GM12878 (cell line): Measurements from ENCODE around the gene COL24A1. TPM values are rescaled to one million over a fixed set of nuclear protein-coding genes. Genes with fewer than 3 reads are reported as not detected.

ENCODE experiments used
- ATAC-seq: fragments of 200-7000 bp; cut with Tn5 transposase; 3 replicates; pipeline ENCODE4 v1.9.1; 2020; ENCODE audit warnings: mild to moderate bottlenecking, moderate library complexity
- BruUV-seq: library from RNA; stranded (reverse); fragments of 400-500 nt; replicated peaks from 2 replicates; lab custom pipeline; 2021; lab: Mats Ljungman, UMichigan
- CTCF ChIA-PET: fragments of 300-600 bp; sonication (Branson Sonifier 250); formaldehyde crosslinking; extraction: SDS; loops from one replicate; lab custom pipeline; 2021; ENCODE audit warnings: inconsistent platforms; lab: Yijun Ruan, JAX
- POLR2A ChIA-PET: fragments of 350-600 bp; formaldehyde crosslinking; extraction: SDS; loops from one replicate; lab custom pipeline; 2021; ENCODE audit warnings: inconsistent platforms; lab: Charles Lee
- RAD21 ChIA-PET: fragments of 300-600 bp; sonication (Branson Sonifier 250); formaldehyde crosslinking; loops from one replicate; lab custom pipeline; 2023; ENCODE audit warnings: antibody characterized with exemption; ENCODE audit not compliant: unreplicated experiment; lab: Charles Lee
- SMC1A ChIA-PET: fragments of 300-600 bp; sonication (Branson Sonifier 250); formaldehyde crosslinking; loops from one replicate; lab custom pipeline; 2023; ENCODE audit not compliant: unreplicated experiment, uncharacterized antibody; lab: Charles Lee
- DNase-seq: peaks from one replicate; pipeline ENCODE4 v3.0.0-alpha.2; 2011; ENCODE audit warnings: low read depth, low spot score
- FAIRE-seq: peaks from 3 replicates; lab custom pipeline; 2011; peaks lifted over from hg19 to GRCh38; lab: Jason Lieb, UNC
- H2AFZ ChIP-seq: 2 replicates; pipeline ENCODE4 v1.6.0; 2011; ENCODE audit warnings: low read depth, low read length, control low read depth; ENCODE audit not compliant: control insufficient read depth
- H3K27ac ChIP-seq: 2 replicates; pipeline ENCODE4 v1.5.1; 2011; ENCODE audit warnings: control low read depth; ENCODE audit not compliant: control insufficient read depth, insufficient read depth
- H3K27me3 ChIP-seq, 2 experiments: replicated peaks in 1 of 2; 2 replicates each; pipeline versions ENCODE4 v1.6.0 to v1.6.1; 2011; ENCODE audit warnings: low read length in 1 of 2; ENCODE audit not compliant: control insufficient read depth in 2 of 2, insufficient read depth in 2 of 2
- H3K36me3 ChIP-seq, 2 experiments: 2 replicates each; pipeline ENCODE4 v1.5.1; 2011; ENCODE audit warnings: low read length in 1 of 2; ENCODE audit not compliant: control insufficient read depth in 2 of 2, insufficient read depth in 2 of 2
- H3K4me1 ChIP-seq: 2 replicates; pipeline ENCODE4 v1.6.1; 2011; ENCODE audit warnings: mild to moderate bottlenecking, low read length, moderate library complexity, mixed read lengths; ENCODE audit not compliant: control insufficient read depth, insufficient read depth
- H3K4me2 ChIP-seq: 2 replicates; pipeline ENCODE4 v1.6.0; 2011; ENCODE audit warnings: control low read depth; ENCODE audit not compliant: control insufficient read depth, insufficient read depth
- H3K4me3 ChIP-seq: fragments of 200-600 bp; sonication (generic); 2 replicates; pipeline ENCODE4 v1.5.1; 2016
- H3K79me2 ChIP-seq: 2 replicates; pipeline ENCODE4 v1.6.0; 2011; ENCODE audit warnings: low read length; ENCODE audit not compliant: control insufficient read depth, insufficient read depth
- H3K9ac ChIP-seq: 2 replicates; pipeline ENCODE4 v1.8.0; 2011; ENCODE audit warnings: low read length, control low read depth, mixed read lengths; ENCODE audit not compliant: control insufficient read depth, insufficient read depth
- H3K9me3 ChIP-seq: replicated peaks from 3 replicates; pipeline ENCODE4 v1.5.1; 2011; ENCODE audit warnings: mild to moderate bottlenecking, low read length; ENCODE audit not compliant: control insufficient read depth, insufficient read depth
- H4K20me1 ChIP-seq: 2 replicates; pipeline ENCODE4 v1.6.0; 2011; ENCODE audit not compliant: control insufficient read depth, insufficient read depth
- ASH2L ChIP-seq: fragments of 300-600, 200-600 bp; sonication (generic); IDR thresholded peaks from 2 replicates; pipeline ENCODE4 v1.6.1; 2017; ENCODE audit warnings: low read depth, mild to moderate bottlenecking, borderline replicate concordance
- CBFB ChIP-seq: IDR thresholded peaks from 2 replicates; pipeline ENCODE4 v1.6.1; 2016; ENCODE audit warnings: antibody characterized with exemption, low read depth
- CHD2 ChIP-seq: IDR thresholded peaks from 2 replicates; pipeline ENCODE4 v1.6.1; 2011; ENCODE audit warnings: low read depth, low read length, improper control_type of control experiment, borderline replicate concordance
- CREM ChIP-seq: IDR thresholded peaks from 2 replicates; pipeline ENCODE4 v1.6.1; 2014; ENCODE audit warnings: antibody characterized with exemption, low read depth
- DPF2 ChIP-seq: fragments of 450-650 bp; IDR thresholded peaks from 2 replicates; pipeline ENCODE4 v1.6.1; 2017; ENCODE audit warnings: mild to moderate bottlenecking
- E4F1 ChIP-seq: fragments of 450-650 bp; IDR thresholded peaks from 2 replicates; pipeline ENCODE4 v1.6.1; 2018; ENCODE audit warnings: borderline replicate concordance, mild to moderate bottlenecking; ENCODE audit not compliant: partially characterized antibody
- EED ChIP-seq: sonication (generic); IDR thresholded peaks from 2 replicates; pipeline ENCODE4 v1.6.1; 2016; ENCODE audit warnings: antibody characterized with exemption, low read depth
- ETV6 ChIP-seq, 2 experiments: fragments of 450-650 bp in 1 of 2; IDR thresholded peaks in 1 of 2; conservative IDR thresholded peaks in 1 of 2; 2 replicates each; pipeline ENCODE4 v1.6.1; 2014; ENCODE audit warnings: antibody characterized with exemption in 1 of 2, borderline replicate concordance in 1 of 2, low read depth in 1 of 2, mild to moderate bottlenecking in 1 of 2, moderate library complexity in 1 of 2
- NFIC ChIP-seq: IDR thresholded peaks from 2 replicates; pipeline ENCODE4 v1.6.1; 2012; ENCODE audit warnings: low read depth, mild to moderate bottlenecking, inconsistent platforms, low read length, moderate library complexity
- NRF1 ChIP-seq: conservative IDR thresholded peaks from 2 replicates; pipeline ENCODE4 v1.6.1; 2011; ENCODE audit warnings: mild to moderate bottlenecking, low read depth, low read length, improper control_type of control experiment
- PML ChIP-seq: IDR thresholded peaks from 2 replicates; pipeline ENCODE4 v1.6.1; 2012; ENCODE audit warnings: low read length, inconsistent platforms
- POLR2AphosphoS5 ChIP-seq: IDR thresholded peaks from 2 replicates; pipeline ENCODE4 v1.6.1; 2011; ENCODE audit warnings: mild to moderate bottlenecking, low read length, inconsistent platforms
- RB1 ChIP-seq: fragments of 450-650 bp; formaldehyde crosslinking; IDR thresholded peaks from 2 replicates; pipeline ENCODE4 v1.6.1; 2017; ENCODE audit warnings: mild to moderate bottlenecking, borderline replicate concordance
- WGBS: methylation state at CpG from one replicate; pipeline ENCODE4 v1.1.6; 2016; ENCODE audit warnings: low lambda C conversion rate; ENCODE audit not compliant: insufficient replicate concordance, insufficient coverage; ENCODE audit errors: missing lambda C conversion rate; 5-methylcytosine and 5-hydroxymethylcytosine counted together
- in situ Hi-C: fragments of 300-500 bp; cut with MboI; formaldehyde crosslinking; loops from 9 replicates; pipeline ENCODE4 v1.14.3; 2018; ENCODE audit warnings: mixed read lengths
- intact Hi-C: fragments of 100-400 bp; cut with micrococcal nuclease; formaldehyde crosslinking; loops from one replicate; pipeline ENCODE4 v1.14.2; 2022; ENCODE audit not compliant: unreplicated experiment
- polyA plus RNA-seq, 11 experiments: library from polyadenylated mRNA; depleted of rRNA in 4 of 11; unstranded in 6 of 11; stranded (reverse) in 5 of 11; fragments of >200 nt; fragmentation: Nextera tagmentation in 4 of 11; fragmentation: Illumina TruSeq in 1 of 11; extraction: Ambion mirVana in 4 of 11; extraction: Trizol in 1 of 11; gene quantifications; 1 replicate in 1 of 11; 2 replicates in 10 of 11; pipeline versions ENCODE4 v1.2.1 to v1.2.3, GENCODE V29; 2011 to 2016; ENCODE audit warnings: inconsistent platforms in 2 of 11, missing spikeins in 2 of 11, low read depth in 1 of 11
- total RNA-seq, 4 experiments: library from RNA; depleted of rRNA in 3 of 4; stranded (reverse); fragments of >200 nt in 3 of 4; fragmentation: Illumina TruSeq in 1 of 4; extraction: Trizol in 1 of 4; gene quantifications; 2 replicates each; pipeline versions ENCODE4 v1.2.1 to v1.2.3, GENCODE V29; 2013 to 2021
- TF ChIP-seq, protein P1 (sequence below): IDR thresholded peaks from 2 replicates; pipeline ENCODE4 v1.6.1; 2012; ENCODE audit warnings: low read depth, low read length, improper control_type of control experiment
- TF ChIP-seq, protein P2 (sequence below), 3 experiments: IDR thresholded peaks in 2 of 3; conservative IDR thresholded peaks in 1 of 3; 2 replicates each; pipeline ENCODE4 v1.5.1; 2011; ENCODE audit warnings: low read depth in 3 of 3, low read length in 3 of 3, mild to moderate bottlenecking in 3 of 3, control low read depth in 2 of 3, moderate library complexity in 2 of 3, inconsistent platforms in 1 of 3, mixed read lengths in 1 of 3; ENCODE audit not compliant: control insufficient read depth in 2 of 3, insufficient read depth in 1 of 3; ENCODE audit errors: extremely low read depth in 1 of 3

The COL24A1 gene
- total and polyA plus RNA-seq, 10 of the 15 experiments (the other 5 are each of a cell fraction or from before 2014, with no cell fraction given) = 0.19 to 4.1 (median 2.0) TPM

DNA sequence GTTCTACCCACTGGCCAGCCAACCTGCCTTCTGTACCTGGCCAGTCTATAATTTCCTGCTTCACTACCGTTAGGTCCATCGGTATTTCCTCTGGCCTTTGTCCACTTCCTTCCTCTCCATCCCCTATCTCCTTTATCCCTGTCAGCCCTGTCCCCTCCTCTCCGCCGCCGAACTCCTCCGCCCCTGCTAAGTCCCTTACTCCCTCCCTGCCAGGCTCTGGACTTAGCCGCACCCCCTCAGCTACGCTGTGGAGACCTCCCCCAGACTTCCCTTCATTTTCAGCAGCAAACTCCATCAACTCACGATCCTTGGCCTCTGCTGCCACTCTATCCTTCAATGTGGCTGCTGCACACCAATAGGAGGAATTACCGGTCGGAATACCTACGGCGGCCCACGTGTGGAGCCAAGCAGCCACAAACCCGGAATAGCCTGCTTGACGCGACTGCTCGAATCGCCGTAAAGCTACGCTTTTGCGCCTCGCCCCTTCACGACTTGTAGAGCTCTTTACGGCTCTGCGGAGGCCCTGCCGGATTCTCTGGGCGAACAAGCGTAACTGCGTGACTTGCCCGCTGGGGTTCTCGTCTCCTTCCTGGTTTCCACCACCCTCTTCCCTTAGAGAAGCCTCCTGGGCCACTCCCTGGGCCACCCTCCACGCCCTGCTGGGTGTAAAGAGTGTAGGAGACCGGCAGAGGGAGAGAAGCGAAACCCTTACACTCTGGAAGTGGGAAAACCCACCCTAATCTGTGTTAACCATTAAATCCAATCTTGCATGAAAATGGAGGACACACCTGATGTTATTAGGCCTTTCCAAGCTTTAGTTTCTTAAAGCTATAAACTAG lies 448.4 kb downstream of the COL24A1 start, which contains the start of gene ZNHIT6:
ZNHIT6 (minus strand) TSS at position 444 of the 839 bp plus-strand sequence; CDS start at position 295, 149 bp downstream.
- Histone ChIP-seq H4K20me1 (no peaks in the 10 kb centered on the region), H3K9ac (peak within 1 kb of the TSS; percentile 55), H3K79me2 (peaks cover 45% of the 10 kb centered on the region), H3K36me3 (0 out of 4 replicates have a peak, but pooled peaks cover 0 to 4% of the 10 kb centered on the region in 2 experiments), H3K4me2 (peak within 1 kb of the TSS; percentile 56), H2AFZ (peak within 1 kb of the TSS; percentile 90), H3K4me3 (peak within 1 kb of the TSS; percentile 89), H3K4me1 (no peaks in the 10 kb centered on the region), H3K9me3 (no peaks in the 10 kb centered on the region; the same call in 2 of the 3 replicates), H3K27ac (peak within 1 kb of the TSS; percentile 69), H3K27me3 (no peaks in the 10 kb centered on the region)
- DNase-seq (peak; percentile 82), ATAC-seq (peak; percentile 92), FAIRE-seq (peak; percentile 97)
- ChIA-PET SMC1A (interaction anchor here (0.7 to 1.3 kb wide), 6 partner anchors 8 to 50 kb away, joined by 3 read pairs; no protein-coding TSS in a partner anchor), CTCF (interaction anchor here (0.6 to 1.4 kb wide), 5 partner anchors 8 to 310 kb away, joined by 3 to 4 read pairs (median 3); no protein-coding TSS in a partner anchor), POLR2A (no interaction called here), RAD21 (no interaction called here)
- in situ Hi-C loops (no loop called here), intact Hi-C loops (loop anchor here (5.0 kb wide), 1 partner anchor 309 kb away; no protein-coding TSS in a partner anchor)
- WGBS = under 1% methylated on average over 35 of the region's 35 CpGs
- BruUV-seq = no TSS peak
- TF ChIP-seq ETV6 (conservative IDR thresholded peaks at IDR 0.05 in 1 of 2, IDR thresholded peaks at IDR 0.05 in 1 of 2; ENCODE audit: borderline replicate concordance in 1 of 2, low read depth in 1 of 2) (peak in 1 of 2 experiments; percentile 49; a peak in 1 of 4 replicates), EED (peak; percentile 36; the same call in 1 of the 2 replicates), DPF2 (0 out of 2 replicates have a peak, but pooled peaks have one; percentile 27), CBFB (0 out of 2 replicates have a peak, but pooled peaks have one; percentile 55), CHD2 (peak; percentile 40; the same call in 1 of the 2 replicates), E4F1 (peak; percentile 100), NRF1 (no peak), POLR2AphosphoS5 (peak; percentile 82; the same call in 1 of the 2 replicates), CREM (peak; percentile 48; the same call in 1 of the 2 replicates), PML (peak; percentile 81; the same call in 1 of the 2 replicates), ASH2L (no peak), RB1 (peak; percentile 42; the same call in 1 of the 2 replicates), NFIC (peak; percentile 23; the same call in 1 of the 2 replicates)
- TF ChIP-seq, protein P1, sequence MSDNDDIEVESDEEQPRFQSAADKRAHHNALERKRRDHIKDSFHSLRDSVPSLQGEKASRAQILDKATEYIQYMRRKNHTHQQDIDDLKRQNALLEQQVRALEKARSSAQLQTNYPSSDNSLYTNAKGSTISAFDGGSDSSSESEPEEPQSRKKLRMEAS = peak; percentile 87
- TF ChIP-seq, protein P2, sequence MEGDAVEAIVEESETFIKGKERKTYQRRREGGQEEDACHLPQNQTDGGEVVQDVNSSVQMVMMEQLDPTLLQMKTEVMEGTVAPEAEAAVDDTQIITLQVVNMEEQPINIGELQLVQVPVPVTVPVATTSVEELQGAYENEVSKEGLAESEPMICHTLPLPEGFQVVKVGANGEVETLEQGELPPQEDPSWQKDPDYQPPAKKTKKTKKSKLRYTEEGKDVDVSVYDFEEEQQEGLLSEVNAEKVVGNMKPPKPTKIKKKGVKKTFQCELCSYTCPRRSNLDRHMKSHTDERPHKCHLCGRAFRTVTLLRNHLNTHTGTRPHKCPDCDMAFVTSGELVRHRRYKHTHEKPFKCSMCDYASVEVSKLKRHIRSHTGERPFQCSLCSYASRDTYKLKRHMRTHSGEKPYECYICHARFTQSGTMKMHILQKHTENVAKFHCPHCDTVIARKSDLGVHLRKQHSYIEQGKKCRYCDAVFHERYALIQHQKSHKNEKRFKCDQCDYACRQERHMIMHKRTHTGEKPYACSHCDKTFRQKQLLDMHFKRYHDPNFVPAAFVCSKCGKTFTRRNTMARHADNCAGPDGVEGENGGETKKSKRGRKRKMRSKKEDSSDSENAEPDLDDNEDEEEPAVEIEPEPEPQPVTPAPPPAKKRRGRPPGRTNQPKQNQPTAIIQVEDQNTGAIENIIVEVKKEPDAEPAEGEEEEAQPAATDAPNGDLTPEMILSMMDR (IDR thresholded peaks at IDR 0.05 in 2 of 3, conservative IDR thresholded peaks at IDR 0.05 in 1 of 3; ENCODE audit: control insufficient read depth in 2 of 3, extremely low read depth in 1 of 3, insufficient read depth in 1 of 3, low read depth in 3 of 3, low read length in 3 of 3) = peak; percentile 3 to 46 (median 38); a peak in 3 of 6 replicates
